ENCODE data around the gene WAC. TPM values are rescaled to one million over a fixed set of nuclear protein-coding genes. Genes with fewer than 3 reads are reported as not detected.
"Not testable (repeated sequence)": the region's sequence is repeated elsewhere in the genome, so short reads cannot be mapped to it uniquely, and the experiment has no call there.

WAC gene
- total RNA-seq, 2 experiments from 2014 or later: 126 to 145 TPM

GRCh38 chr10:28606568-28606967 lies 73.7 kb downstream of the WAC start:
- ChIA-PET POLR2A (no interaction called here), CTCF (interaction anchor here (1.5 kb wide), 1 partner anchor 26 kb away, joined by 3 read pairs; no protein-coding TSS in a partner anchor)
- peaks cover 46% of the 10 kb centered on the region for H3K36me3 Mint-ChIP-seq (ENCODE audit: low read depth)
- peaks cover 33% of the 10 kb centered on the region for H3K4me1 Mint-ChIP-seq
- H3K9me3 Mint-ChIP-seq: no peaks in the 10 kb centered on the region
- no peak for DNase-seq
- no peak overlapping the region for H3K4me3 Mint-ChIP-seq
- no peak overlapping the region for H3K27ac Mint-ChIP-seq
- H3K27me3 Mint-ChIP-seq: no peaks in the 10 kb centered on the region

- DNase-seq, H3K4me3 Mint-ChIP-seq, POLR2A ChIA-PET, H3K27me3 Mint-ChIP-seq, H3K9me3 Mint-ChIP-seq, H3K27ac Mint-ChIP-seq: not testable (repeated sequence)
- peaks cover 61% of the 10 kb centered on the region for H3K36me3 Mint-ChIP-seq (ENCODE audit: low read depth)
- peaks cover 35% of the 10 kb centered on the region for H3K4me1 Mint-ChIP-seq
- CTCF ChIA-PET: interaction anchor here (0.9 to 1.1 kb wide), 2 partner anchors 19 to 20 kb away, joined by 3 to 4 read pairs; no protein-coding TSS in a partner anchor
These were observed 76.7 kb downstream of the WAC start for GRCh38 chr10:28609636-28610035.

GRCh38 chr10:28612877-28613276 lies 80.0 kb downstream of the WAC start:
- POLR2A ChIA-PET: no interaction called here

GRCh38 chr10:28616514-28616913 lies 83.6 kb downstream of the WAC start:
- ChIA-PET CTCF (no interaction called here), POLR2A (no interaction called here)
- DNase-seq: no peak
- H3K4me3 Mint-ChIP-seq: no peak overlapping the region
- peaks cover 5% of the 10 kb centered on the region for H3K4me1 Mint-ChIP-seq
- no peaks in the 10 kb centered on the region for H3K27me3 Mint-ChIP-seq
- no peak overlapping the region for H3K27ac Mint-ChIP-seq
- peaks cover 60% of the 10 kb centered on the region for H3K36me3 Mint-ChIP-seq (ENCODE audit: low read depth)
- H3K9me3 Mint-ChIP-seq: no peaks in the 10 kb centered on the region

More at GRCh38 chr10:28612877-28613276, 80.0 kb downstream of the WAC start:
- CTCF ChIA-PET: no interaction called here
- no peak overlapping the region for H3K4me3 Mint-ChIP-seq
- H3K27me3 Mint-ChIP-seq: no peaks in the 10 kb centered on the region
- no peak for DNase-seq
- H3K9me3 Mint-ChIP-seq: no peaks in the 10 kb centered on the region
- H3K4me1 Mint-ChIP-seq: peaks cover 17% of the 10 kb centered on the region
- peaks cover 67% of the 10 kb centered on the region for H3K36me3 Mint-ChIP-seq (ENCODE audit: low read depth)
- H3K27ac Mint-ChIP-seq: no peak overlapping the region

- no peaks in the 10 kb centered on the region for H3K9me3 Mint-ChIP-seq
- POLR2A ChIA-PET: no interaction called here
- no peaks in the 10 kb centered on the region for H3K4me1 Mint-ChIP-seq
- peaks cover 40% of the 10 kb centered on the region for H3K36me3 Mint-ChIP-seq (ENCODE audit: low read depth)
- CTCF ChIA-PET: interaction anchor here (0.6 to 1.5 kb wide), 2 partner anchors 9 to 345 kb away, joined by 3 to 9 read pairs; no protein-coding TSS in a partner anchor
- H3K27me3 Mint-ChIP-seq: no peaks in the 10 kb centered on the region
- H3K4me3 Mint-ChIP-seq: no peak overlapping the region
- DNase-seq: no peak
- H3K27ac Mint-ChIP-seq: no peak overlapping the region
These were observed 86.5 kb downstream of the WAC start for GRCh38 chr10:28619455-28619854.

- ChIA-PET POLR2A (no interaction called here), CTCF (no interaction called here)
- H3K36me3 Mint-ChIP-seq (ENCODE audit: low read depth): peaks cover 32% of the 10 kb centered on the region
- DNase-seq: no peak
- no peaks in the 10 kb centered on the region for H3K27me3 Mint-ChIP-seq
- no peak overlapping the region for H3K4me3 Mint-ChIP-seq
- H3K9me3 Mint-ChIP-seq: no peaks in the 10 kb centered on the region
- no peaks in the 10 kb centered on the region for H3K4me1 Mint-ChIP-seq
- no peak overlapping the region for H3K27ac Mint-ChIP-seq
These were observed 87.3 kb downstream of the WAC start for GRCh38 chr10:28620251-28620650.

GRCh38 chr10:28623483-28623882 lies 90.6 kb downstream of the WAC start:
- H3K9me3 Mint-ChIP-seq: no peaks in the 10 kb centered on the region
- H3K4me3 Mint-ChIP-seq: no peak overlapping the region
- peaks cover 7% of the 10 kb centered on the region for H3K27me3 Mint-ChIP-seq
- H3K36me3 Mint-ChIP-seq (ENCODE audit: low read depth): peaks cover 19% of the 10 kb centered on the region
- no peak for DNase-seq
- CTCF ChIA-PET: no interaction called here
- no peak overlapping the region for H3K27ac Mint-ChIP-seq
- POLR2A ChIA-PET: no interaction called here
- H3K4me1 Mint-ChIP-seq: no peaks in the 10 kb centered on the region

GRCh38 chr10:28624351-28624750 lies 91.4 kb downstream of the WAC start:
- no peak overlapping the region for H3K27ac Mint-ChIP-seq
- ChIA-PET CTCF (interaction anchor here (0.6 kb wide), 1 partner anchor 422 kb away, joined by 4 read pairs; no protein-coding TSS in a partner anchor), POLR2A (no interaction called here)
- H3K4me3 Mint-ChIP-seq: no peak overlapping the region
- peaks cover 7% of the 10 kb centered on the region for H3K27me3 Mint-ChIP-seq
- H3K9me3 Mint-ChIP-seq: no peaks in the 10 kb centered on the region
- H3K36me3 Mint-ChIP-seq (ENCODE audit: low read depth): peaks cover 15% of the 10 kb centered on the region
- no peak for DNase-seq
- no peaks in the 10 kb centered on the region for H3K4me1 Mint-ChIP-seq

GRCh38 chr10:28627102-28627501 lies 94.2 kb downstream of the WAC start:
- no peak overlapping the region for H3K27ac Mint-ChIP-seq
- ChIA-PET CTCF (interaction anchor here (2.2 kb wide), 1 partner anchor 8 kb away, joined by 9 read pairs; no protein-coding TSS in a partner anchor), POLR2A (no interaction called here)
- H3K4me1 Mint-ChIP-seq: no peaks in the 10 kb centered on the region
- no peak for DNase-seq
- H3K36me3 Mint-ChIP-seq (ENCODE audit: low read depth): peaks cover 1% of the 10 kb centered on the region
- no peak overlapping the region for H3K4me3 Mint-ChIP-seq
- peaks cover 10% of the 10 kb centered on the region for H3K27me3 Mint-ChIP-seq
- no peaks in the 10 kb centered on the region for H3K9me3 Mint-ChIP-seq

- H3K27ac Mint-ChIP-seq: no peak overlapping the region
- H3K9me3 Mint-ChIP-seq: no peaks in the 10 kb centered on the region
- no peaks in the 10 kb centered on the region for H3K4me1 Mint-ChIP-seq
- POLR2A ChIA-PET: no interaction called here
- H3K27me3 Mint-ChIP-seq: peaks cover 10% of the 10 kb centered on the region
- peak; percentile 75 for DNase-seq
- no peaks in the 10 kb centered on the region for H3K36me3 Mint-ChIP-seq (ENCODE audit: low read depth)
- CTCF ChIA-PET: interaction anchor here (0.6 to 2.2 kb wide), 5 partner anchors 9 to 1355 kb away, joined by 3 to 11 read pairs (median 4); no protein-coding TSS in a partner anchor
- no peak overlapping the region for H3K4me3 Mint-ChIP-seq
These were observed 95.4 kb downstream of the WAC start for GRCh38 chr10:28628184-28628893.

GRCh38 chr10:28631896-28632583 lies 99.1 kb downstream of the WAC start:
- H3K4me3 Mint-ChIP-seq: no peak overlapping the region
- H3K27ac Mint-ChIP-seq: no peak overlapping the region
- no peaks in the 10 kb centered on the region for H3K36me3 Mint-ChIP-seq (ENCODE audit: low read depth)
- CTCF ChIA-PET: interaction anchor here (0.7 to 0.8 kb wide), 2 partner anchors 25 to 1031 kb away, joined by 3 to 5 read pairs; no protein-coding TSS in a partner anchor
- peaks cover 7% of the 10 kb centered on the region for H3K27me3 Mint-ChIP-seq
- DNase-seq: no peak
- POLR2A ChIA-PET: no interaction called here
- H3K4me1 Mint-ChIP-seq: no peaks in the 10 kb centered on the region
- no peaks in the 10 kb centered on the region for H3K9me3 Mint-ChIP-seq

- peaks cover 4% of the 10 kb centered on the region for H3K27me3 Mint-ChIP-seq
- H3K27ac Mint-ChIP-seq: no peak overlapping the region
- no peak overlapping the region for H3K4me3 Mint-ChIP-seq
- POLR2A ChIA-PET: no interaction called here
- H3K9me3 Mint-ChIP-seq: no peaks in the 10 kb centered on the region
- no peak for DNase-seq
- CTCF ChIA-PET: interaction anchor here (0.8 kb wide), 1 partner anchor 26 kb away, joined by 3 read pairs; no protein-coding TSS in a partner anchor
- no peaks in the 10 kb centered on the region for H3K36me3 Mint-ChIP-seq (ENCODE audit: low read depth)
- H3K4me1 Mint-ChIP-seq: no peaks in the 10 kb centered on the region
These were observed 99.6 kb downstream of the WAC start for GRCh38 chr10:28632584-28632945.

GRCh38 chr10:28633750-28634149 lies 100.8 kb downstream of the WAC start:
- DNase-seq: no peak
- H3K36me3 Mint-ChIP-seq (ENCODE audit: low read depth): no peaks in the 10 kb centered on the region
- H3K9me3 Mint-ChIP-seq: no peaks in the 10 kb centered on the region
- no peak overlapping the region for H3K4me3 Mint-ChIP-seq
- ChIA-PET POLR2A (no interaction called here), CTCF (no interaction called here)
- H3K27ac Mint-ChIP-seq: no peak overlapping the region
- H3K27me3 Mint-ChIP-seq: peaks cover 4% of the 10 kb centered on the region
- H3K4me1 Mint-ChIP-seq: no peaks in the 10 kb centered on the region
